Measurements from ENCODE around the gene BRD7.

Gene BRD7

GRCh38 chr16:50286681-50287080, 82.1 kb downstream of the BRD7 start:
- DNase-seq (ENCODE audit: low read depth), result no peak
- H3K4me3 ChIP-seq (ENCODE audit: low read length), result no peak overlapping the region
- TF ChIP-seq CTCF (conservative IDR thresholded peaks at IDR 0.05; ENCODE audit: low read length), result no peak

- H3K4me3 ChIP-seq (ENCODE audit: low read length), result no peak overlapping the region
- DNase-seq (ENCODE audit: low read depth), result no peak
- TF ChIP-seq CTCF (conservative IDR thresholded peaks at IDR 0.05; ENCODE audit: low read length), result no peak
These were observed 83.3 kb downstream of the BRD7 start for GRCh38 chr16:50285406-50286003.

GRCh38 chr16:50284131-50284911, 84.5 kb downstream of the BRD7 start:
- no peak for TF ChIP-seq CTCF (conservative IDR thresholded peaks at IDR 0.05; ENCODE audit: low read length)
- H3K4me3 ChIP-seq (ENCODE audit: low read length), result no peak overlapping the region
- no peak for DNase-seq (ENCODE audit: low read depth)

- DNase-seq (ENCODE audit: low read depth), result no peak
- H3K4me3 ChIP-seq (ENCODE audit: low read length), result no peak overlapping the region
- no peak for TF ChIP-seq CTCF (conservative IDR thresholded peaks at IDR 0.05; ENCODE audit: low read length)
These were observed 85.7 kb downstream of the BRD7 start for GRCh38 chr16:50282955-50283631.

- no peak overlapping the region for H3K4me3 ChIP-seq (ENCODE audit: low read length)
- no peak for TF ChIP-seq CTCF (conservative IDR thresholded peaks at IDR 0.05; ENCODE audit: low read length)
- peak; percentile 47 for DNase-seq (ENCODE audit: low read depth)
These were observed 86.7 kb downstream of the BRD7 start for GRCh38 chr16:50282010-50282538.

- no peak for DNase-seq (ENCODE audit: low read depth)
- H3K4me3 ChIP-seq (ENCODE audit: low read length), result no peak overlapping the region
- TF ChIP-seq CTCF (conservative IDR thresholded peaks at IDR 0.05; ENCODE audit: low read length), result no peak
These were observed 87.3 kb downstream of the BRD7 start for GRCh38 chr16:50281391-50282009.
